ENCODE results near the gene LLCFC1.

GRCh38 chr7:142932386-142933091 lies 6.7 kb upstream of the LLCFC1 start:
- TF ChIP-seq CTCF (IDR thresholded peaks at IDR 0.05) (no peak), POLR2A (IDR thresholded peaks at IDR 0.05) (no peak), POLR2AphosphoS5 (IDR thresholded peaks at IDR 0.05) (no peak)

Data from sigmoid colon (tissue), 4 donors.